HFF-Myc (cell line): Measurements from ENCODE around the gene SPRR5.

Source experiments
- DNase-seq: peaks from one replicate; pipeline ENCODE4 v3.0.0-alpha.2; 2011; ENCODE audit warnings: low read depth; ENCODE audit errors: extremely low read depth
- H3K4me3 ChIP-seq: replicated peaks from 2 replicates; pipeline ENCODE4 v1.5.1; 2011; ENCODE audit warnings: low read depth, mild to moderate bottlenecking, control low read depth, low read length
- CTCF ChIP-seq: IDR thresholded peaks from 2 replicates; pipeline ENCODE4 v1.5.1; 2012; ENCODE audit warnings: mild to moderate bottlenecking, low read depth, low read length, control low read depth; ENCODE audit errors: missing control alignments

Gene SPRR5

DNA sequence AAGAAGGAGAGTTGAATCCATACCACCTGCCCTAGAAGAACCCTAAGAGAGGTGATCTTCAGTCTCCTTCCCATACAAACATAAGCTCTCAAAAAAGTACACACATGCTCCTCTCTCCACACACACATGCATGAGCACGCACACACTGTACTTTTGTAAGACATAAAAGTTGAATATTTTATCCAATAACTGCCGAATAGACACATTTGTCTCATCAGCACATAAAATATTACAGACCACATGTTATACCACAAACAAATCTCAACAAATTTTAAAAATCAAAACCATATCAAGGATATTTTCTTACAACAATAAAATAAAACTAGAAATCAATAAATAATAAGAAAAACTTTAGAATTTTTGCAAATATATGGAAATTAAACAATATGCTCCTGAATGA is 39.6 kb downstream of the SPRR5 start:
- no peak overlapping the region for H3K4me3 ChIP-seq
- no peak for TF ChIP-seq CTCF
- DNase-seq: no peak

DNA sequence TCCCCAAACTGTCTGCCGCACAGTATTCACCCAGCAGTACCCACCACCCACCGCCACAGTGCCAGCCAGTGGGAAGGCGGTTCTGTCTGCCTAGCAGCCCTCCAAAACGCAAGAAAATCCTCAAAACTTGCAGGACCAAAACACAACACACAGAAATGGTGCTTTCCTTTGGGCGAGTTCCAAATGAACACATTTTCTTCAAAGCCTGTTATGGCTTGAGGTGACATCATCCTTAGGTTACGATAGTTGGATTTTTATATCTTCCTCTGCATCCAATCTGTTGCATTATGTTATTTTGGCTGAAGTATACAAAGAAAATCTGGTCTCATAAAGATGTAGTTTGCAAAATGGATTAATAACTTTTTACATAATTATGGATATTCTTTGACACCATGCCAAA is 46.2 kb downstream of the SPRR5 start:
- TF ChIP-seq CTCF: no peak
- no peak for DNase-seq
- H3K4me3 ChIP-seq: no peak overlapping the region

- no peak for TF ChIP-seq CTCF
- H3K4me3 ChIP-seq: no peak overlapping the region
- DNase-seq: no peak
Observed at GRCh38 chr1:152995842-152996241, 48.8 kb downstream of the SPRR5 start.

DNA sequence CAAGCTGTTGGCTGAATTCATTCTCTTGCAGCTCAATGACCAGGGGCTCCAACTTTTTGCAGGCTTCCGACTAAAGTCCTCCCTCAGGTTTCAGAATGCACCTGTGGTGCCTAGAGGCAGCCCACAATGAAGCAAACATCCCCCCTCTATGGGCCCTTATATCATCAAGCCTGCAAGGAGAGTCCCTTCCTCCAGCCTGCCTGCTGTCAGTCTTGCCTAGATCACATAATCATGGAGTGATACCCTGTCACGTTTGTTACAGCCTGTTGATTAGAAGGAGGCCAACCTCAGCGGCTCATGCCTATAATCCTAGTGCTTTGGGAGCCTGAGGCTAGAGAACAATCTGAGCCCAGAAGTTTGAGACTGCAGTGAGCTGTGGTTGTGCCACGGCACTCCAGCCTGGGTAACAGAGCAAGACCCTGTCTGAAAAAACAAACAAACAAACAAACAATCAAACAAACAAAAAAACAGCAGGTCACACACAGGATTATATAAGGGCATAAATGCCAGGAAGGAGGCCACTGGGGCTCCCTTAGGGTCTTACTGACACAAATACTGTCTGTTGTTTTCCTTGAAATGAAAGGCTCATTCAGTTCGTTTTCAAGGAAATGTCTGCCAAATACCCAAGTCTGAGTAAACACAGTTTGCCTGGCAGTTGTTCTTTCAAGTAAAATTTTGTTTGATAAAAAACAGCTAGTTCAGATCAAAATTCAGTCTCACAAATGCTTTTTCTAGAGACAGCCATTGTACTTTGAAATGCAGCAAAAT is 49.8 kb downstream of the SPRR5 start:
- TF ChIP-seq CTCF: no peak
- DNase-seq: no peak
- H3K4me3 ChIP-seq: no peak overlapping the region

GRCh38 chr1:152997901-152998300 is 50.9 kb downstream of the SPRR5 start:
- no peak for TF ChIP-seq CTCF
- no peak overlapping the region for H3K4me3 ChIP-seq
- DNase-seq: no peak

DNA sequence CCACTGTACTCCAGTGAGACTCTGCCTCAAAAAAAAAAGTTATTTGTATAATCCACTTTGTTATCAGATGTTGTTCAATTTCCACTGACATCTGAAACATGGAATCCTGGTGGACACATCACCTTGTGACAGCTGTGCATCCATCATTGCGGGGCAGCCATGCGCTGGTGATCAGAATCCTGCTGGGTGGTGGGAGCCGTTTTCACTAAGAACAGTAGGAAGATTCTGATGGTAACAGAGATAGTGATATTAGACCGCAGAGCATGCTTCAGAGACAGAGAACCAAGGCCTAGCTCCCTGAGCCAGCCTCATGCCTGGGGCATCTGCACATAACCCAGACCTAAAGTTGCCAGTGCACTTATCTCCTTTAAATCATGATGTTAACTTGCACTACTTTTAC is 51.5 kb downstream of the SPRR5 start:
- no peak overlapping the region for H3K4me3 ChIP-seq
- no peak for DNase-seq
- TF ChIP-seq CTCF: no peak
